Measurements from ENCODE around the gene TBC1D17.

Gene TBC1D17

DNA sequence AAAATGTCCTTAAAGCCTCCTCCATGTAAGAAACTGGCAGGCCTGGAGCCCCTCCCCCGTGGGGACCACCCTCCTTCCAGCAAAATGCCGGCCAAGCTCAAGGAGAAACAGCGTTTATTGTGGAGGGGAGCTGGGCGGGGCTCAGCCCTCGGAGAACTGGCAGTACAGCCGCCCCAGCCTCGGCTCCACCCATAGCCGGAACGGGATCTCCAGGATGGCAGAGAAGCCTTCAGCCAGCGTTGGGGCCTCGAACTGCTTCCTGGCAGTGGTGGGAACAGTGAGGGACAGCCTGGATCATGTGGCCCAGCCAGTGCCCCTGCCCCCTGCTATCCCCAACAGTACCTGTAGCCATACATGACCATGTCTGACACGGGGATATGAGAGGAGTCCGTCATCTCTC is 16.4 kb upstream of the TBC1D17 start:
- no peaks in the 10 kb centered on the region for H3K9me3 ChIP-seq (ENCODE audit: control insufficient read depth, insufficient read depth, low read length)
- H3K27me3 ChIP-seq (ENCODE audit: control insufficient read depth, insufficient read depth, low read length): no peaks in the 10 kb centered on the region
- H3K4me1 ChIP-seq (ENCODE audit: control insufficient read depth, insufficient read depth, low read length): peaks cover 1% of the 10 kb centered on the region; the same call in 1 of the 2 replicates
- no peak for DNase-seq (ENCODE audit: low read depth, low spot score)
- no peak overlapping the region for H3K27ac ChIP-seq (ENCODE audit: low read length)
- no peak overlapping the region for H3K4me3 ChIP-seq (ENCODE audit: low read length)
- WGBS (ENCODE audit: insufficient coverage, insufficient read length): no CpG with 5 or more reads among the region's 13 CpGs
- peaks cover 50% of the 10 kb centered on the region for H3K36me3 ChIP-seq (ENCODE audit: control insufficient read depth, insufficient read depth, low read length)

DNA sequence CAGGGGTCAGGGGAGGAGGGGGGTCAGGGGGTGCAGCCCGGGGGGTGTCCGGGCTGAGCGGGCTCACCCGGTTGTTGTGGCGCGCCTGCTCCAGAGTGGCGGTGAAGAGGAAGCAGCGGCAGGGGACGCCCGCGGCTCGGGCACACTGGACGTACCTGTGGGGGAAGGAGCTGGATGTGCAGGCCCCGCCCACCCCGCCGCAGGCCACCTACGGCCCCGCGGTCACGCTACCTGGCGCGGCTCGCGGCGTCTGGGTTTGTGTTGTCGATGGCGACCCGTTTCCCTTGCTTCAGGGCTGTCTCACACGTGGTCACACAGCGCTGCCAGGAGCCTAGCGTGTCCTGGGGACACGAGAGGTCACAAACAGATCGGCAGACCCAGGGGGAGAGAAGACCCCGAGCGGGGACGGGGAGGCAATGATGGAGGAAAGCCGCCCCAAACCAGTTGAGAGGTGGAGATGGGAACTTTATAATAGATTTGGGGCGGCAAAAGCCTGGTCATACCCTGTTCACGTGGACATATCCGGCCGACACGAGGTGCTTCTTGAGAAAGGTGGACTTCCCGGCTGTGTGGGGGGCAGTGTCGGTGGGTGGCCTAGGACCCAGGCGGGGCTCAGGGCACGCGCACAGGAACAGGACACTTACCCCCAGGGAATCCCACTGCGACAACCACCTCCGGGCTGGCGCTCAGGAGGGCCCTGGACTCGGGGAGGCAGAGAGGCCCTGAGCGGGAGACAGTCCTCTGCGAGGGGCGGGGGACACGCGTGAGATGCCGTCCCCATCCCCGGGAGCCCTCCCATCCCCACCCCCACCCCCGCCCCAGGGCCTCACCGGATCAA is 15.7 kb upstream of the TBC1D17 start:
- no peak for DNase-seq (ENCODE audit: low read depth, low spot score)
- peaks cover 3% of the 10 kb centered on the region; the same call in 1 of the 2 replicates for H3K4me1 ChIP-seq (ENCODE audit: control insufficient read depth, insufficient read depth, low read length)
- no peak overlapping the region for H3K27ac ChIP-seq (ENCODE audit: low read length)
- no CpG with 5 or more reads among the region's 60 CpGs for WGBS (ENCODE audit: insufficient coverage, insufficient read length)
- H3K4me3 ChIP-seq (ENCODE audit: low read length): no peak overlapping the region
- no peaks in the 10 kb centered on the region for H3K27me3 ChIP-seq (ENCODE audit: control insufficient read depth, insufficient read depth, low read length)
- H3K9me3 ChIP-seq (ENCODE audit: control insufficient read depth, insufficient read depth, low read length): no peaks in the 10 kb centered on the region
- peaks cover 47% of the 10 kb centered on the region for H3K36me3 ChIP-seq (ENCODE audit: control insufficient read depth, insufficient read depth, low read length)

DNA sequence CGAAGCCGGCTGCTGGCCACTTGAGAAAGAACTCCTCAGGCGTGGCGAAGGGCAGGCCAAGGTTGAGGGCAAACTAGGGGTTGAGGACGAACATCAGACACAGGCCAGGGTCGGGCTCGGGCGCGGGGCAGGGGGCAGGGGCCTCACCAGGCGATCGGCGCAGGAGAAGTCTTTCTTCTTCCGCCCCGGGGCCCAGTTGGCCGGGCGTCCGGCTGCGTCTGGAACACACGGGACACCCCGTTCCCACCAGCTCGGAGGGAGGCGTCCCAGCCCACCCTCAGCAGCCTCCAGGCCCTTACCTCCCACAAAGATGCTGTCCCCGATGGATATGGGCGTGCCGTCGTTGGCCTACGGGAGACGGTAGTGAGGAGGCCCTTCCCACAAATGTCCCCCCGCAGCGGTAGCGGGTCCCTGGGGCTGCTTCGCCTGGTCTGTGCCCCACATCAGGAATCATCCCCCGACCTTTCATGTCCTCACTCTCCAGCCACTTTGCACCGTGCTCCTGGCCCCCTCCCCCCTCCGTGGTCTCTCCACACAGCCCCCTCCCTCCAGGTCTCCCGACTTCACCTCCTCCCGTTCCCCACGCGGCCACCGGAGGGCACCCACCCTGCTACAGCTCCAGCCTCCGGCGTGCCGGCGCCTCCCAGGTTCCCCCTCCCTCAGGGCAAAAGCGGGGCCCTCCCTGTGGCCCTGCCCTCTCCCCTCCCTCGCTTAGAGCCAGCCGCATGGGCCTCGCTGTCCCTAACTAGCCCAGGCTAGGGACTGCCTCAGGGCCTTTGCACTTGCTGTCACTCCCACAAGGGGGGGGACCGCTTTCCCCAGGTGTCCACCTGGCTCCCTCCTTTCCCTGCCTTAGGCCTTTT is 14.9 kb upstream of the TBC1D17 start:
- H3K4me3 ChIP-seq (ENCODE audit: low read length): no peak overlapping the region
- DNase-seq (ENCODE audit: low read depth, low spot score): no peak
- no peaks in the 10 kb centered on the region for H3K27me3 ChIP-seq (ENCODE audit: control insufficient read depth, insufficient read depth, low read length)
- peaks cover 3% of the 10 kb centered on the region; the same call in 1 of the 2 replicates for H3K4me1 ChIP-seq (ENCODE audit: control insufficient read depth, insufficient read depth, low read length)
- H3K36me3 ChIP-seq (ENCODE audit: control insufficient read depth, insufficient read depth, low read length): peaks cover 39% of the 10 kb centered on the region
- no CpG with 5 or more reads among the region's 49 CpGs for WGBS (ENCODE audit: insufficient coverage, insufficient read length)
- no peaks in the 10 kb centered on the region for H3K9me3 ChIP-seq (ENCODE audit: control insufficient read depth, insufficient read depth, low read length)
- no peak overlapping the region for H3K27ac ChIP-seq (ENCODE audit: low read length)

DNA sequence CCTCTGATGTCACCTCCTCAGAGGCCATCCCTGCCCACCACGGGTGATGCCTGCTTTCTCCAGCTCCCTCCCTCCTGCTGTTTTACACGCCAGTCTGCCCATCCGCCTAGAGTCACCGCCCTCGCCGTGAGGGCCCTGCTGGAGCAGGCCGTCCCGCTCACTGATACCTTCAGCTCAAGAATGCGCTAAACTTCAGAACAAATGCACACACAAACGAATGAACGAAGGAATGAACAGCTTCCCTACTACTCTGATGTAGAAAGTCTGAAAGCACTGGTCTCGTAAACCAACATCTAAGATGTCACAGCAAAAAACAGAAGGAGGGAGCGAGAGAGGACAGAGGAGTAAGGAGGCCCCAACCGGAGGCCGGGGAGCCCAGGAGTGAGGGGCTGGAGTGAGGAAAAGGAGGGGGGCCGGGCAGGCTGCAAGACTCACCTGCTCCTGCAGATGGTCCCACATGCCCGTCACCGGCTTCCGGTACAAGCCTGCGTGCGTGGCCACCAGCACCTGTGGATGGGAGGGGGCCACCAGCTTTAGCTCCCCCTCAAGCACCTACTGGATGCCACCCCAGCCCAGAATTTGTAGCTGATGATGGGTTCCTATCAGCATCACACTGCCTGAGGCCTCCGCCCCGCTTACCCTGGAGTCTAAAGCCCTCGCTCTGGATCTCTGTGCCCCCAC is 14.1 kb upstream of the TBC1D17 start:
- no peak overlapping the region for H3K4me3 ChIP-seq (ENCODE audit: low read length)
- H3K4me1 ChIP-seq (ENCODE audit: control insufficient read depth, insufficient read depth, low read length): peaks cover 3% of the 10 kb centered on the region; the same call in 1 of the 2 replicates
- no peak overlapping the region for H3K27ac ChIP-seq (ENCODE audit: low read length)
- no CpG with 5 or more reads among the region's 24 CpGs for WGBS (ENCODE audit: insufficient coverage, insufficient read length)
- H3K27me3 ChIP-seq (ENCODE audit: control insufficient read depth, insufficient read depth, low read length): no peaks in the 10 kb centered on the region
- DNase-seq (ENCODE audit: low read depth, low spot score): no peak
- no peaks in the 10 kb centered on the region for H3K9me3 ChIP-seq (ENCODE audit: control insufficient read depth, insufficient read depth, low read length)
- peaks cover 32% of the 10 kb centered on the region for H3K36me3 ChIP-seq (ENCODE audit: control insufficient read depth, insufficient read depth, low read length)

DNA sequence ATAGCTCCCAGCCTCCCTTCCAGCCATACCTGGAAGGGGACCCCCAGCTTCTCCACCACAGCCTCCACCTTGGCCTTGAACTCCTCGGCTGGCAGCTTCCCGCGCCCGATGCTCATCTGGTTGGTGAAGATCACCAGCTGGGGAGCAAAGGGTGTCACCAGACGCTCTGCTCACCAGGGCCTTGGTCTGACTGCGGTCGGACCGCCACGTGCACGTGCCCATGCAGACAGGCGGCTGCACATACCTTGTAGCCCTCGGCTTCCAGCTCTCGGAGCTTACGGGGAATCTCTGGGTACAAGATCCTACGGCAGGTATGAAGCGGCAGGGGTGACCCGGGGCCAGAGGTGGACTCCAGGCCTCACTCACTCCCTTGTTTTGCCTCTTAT is 13.6 kb upstream of the TBC1D17 start:
- Histone ChIP-seq H3K27me3 (ENCODE audit: control insufficient read depth, insufficient read depth, low read length) (no peaks in the 10 kb centered on the region), H3K4me3 (ENCODE audit: low read length) (no peak overlapping the region), H3K27ac (ENCODE audit: low read length) (no peak overlapping the region), H3K4me1 (ENCODE audit: control insufficient read depth, insufficient read depth, low read length) (peaks cover 3% of the 10 kb centered on the region; the same call in 1 of the 2 replicates), H3K36me3 (ENCODE audit: control insufficient read depth, insufficient read depth, low read length) (peaks cover 28% of the 10 kb centered on the region), H3K9me3 (ENCODE audit: control insufficient read depth, insufficient read depth, low read length) (no peaks in the 10 kb centered on the region)
- no peak for DNase-seq (ENCODE audit: low read depth, low spot score)
- WGBS (ENCODE audit: insufficient coverage, insufficient read length): no CpG with 5 or more reads among the region's 17 CpGs

DNA sequence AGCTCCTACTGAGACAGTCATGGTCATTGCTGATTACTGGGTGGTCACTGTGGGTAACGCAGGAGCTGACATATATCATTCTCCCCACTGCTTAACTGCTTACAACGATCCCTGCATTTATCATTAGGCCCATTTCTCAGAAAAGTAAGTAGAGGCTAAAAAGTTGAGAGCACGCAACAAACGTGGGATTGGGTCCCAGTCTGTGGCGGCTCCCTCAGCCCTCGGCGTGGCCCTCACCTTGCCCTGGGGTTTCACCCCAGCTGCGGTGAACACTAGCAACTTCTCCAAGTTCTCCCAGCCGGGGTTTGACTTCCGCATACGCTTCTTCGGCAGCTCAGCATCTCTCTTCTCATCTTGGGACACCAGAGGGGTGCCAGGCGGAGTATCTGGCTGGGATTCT is 12.6 kb upstream of the TBC1D17 start:
- Histone ChIP-seq H3K27me3 (ENCODE audit: control insufficient read depth, insufficient read depth, low read length) (no peaks in the 10 kb centered on the region), H3K36me3 (ENCODE audit: control insufficient read depth, insufficient read depth, low read length) (peaks cover 23% of the 10 kb centered on the region), H3K9me3 (ENCODE audit: control insufficient read depth, insufficient read depth, low read length) (no peaks in the 10 kb centered on the region), H3K27ac (ENCODE audit: low read length) (no peak overlapping the region), H3K4me3 (ENCODE audit: low read length) (no peak overlapping the region), H3K4me1 (ENCODE audit: control insufficient read depth, insufficient read depth, low read length) (0 out of 2 replicates have a peak, but pooled peaks cover 3% of the 10 kb centered on the region)
- no peak for DNase-seq (ENCODE audit: low read depth, low spot score)
- WGBS (ENCODE audit: insufficient coverage, insufficient read length): no CpG with 5 or more reads among the region's 13 CpGs

DNA sequence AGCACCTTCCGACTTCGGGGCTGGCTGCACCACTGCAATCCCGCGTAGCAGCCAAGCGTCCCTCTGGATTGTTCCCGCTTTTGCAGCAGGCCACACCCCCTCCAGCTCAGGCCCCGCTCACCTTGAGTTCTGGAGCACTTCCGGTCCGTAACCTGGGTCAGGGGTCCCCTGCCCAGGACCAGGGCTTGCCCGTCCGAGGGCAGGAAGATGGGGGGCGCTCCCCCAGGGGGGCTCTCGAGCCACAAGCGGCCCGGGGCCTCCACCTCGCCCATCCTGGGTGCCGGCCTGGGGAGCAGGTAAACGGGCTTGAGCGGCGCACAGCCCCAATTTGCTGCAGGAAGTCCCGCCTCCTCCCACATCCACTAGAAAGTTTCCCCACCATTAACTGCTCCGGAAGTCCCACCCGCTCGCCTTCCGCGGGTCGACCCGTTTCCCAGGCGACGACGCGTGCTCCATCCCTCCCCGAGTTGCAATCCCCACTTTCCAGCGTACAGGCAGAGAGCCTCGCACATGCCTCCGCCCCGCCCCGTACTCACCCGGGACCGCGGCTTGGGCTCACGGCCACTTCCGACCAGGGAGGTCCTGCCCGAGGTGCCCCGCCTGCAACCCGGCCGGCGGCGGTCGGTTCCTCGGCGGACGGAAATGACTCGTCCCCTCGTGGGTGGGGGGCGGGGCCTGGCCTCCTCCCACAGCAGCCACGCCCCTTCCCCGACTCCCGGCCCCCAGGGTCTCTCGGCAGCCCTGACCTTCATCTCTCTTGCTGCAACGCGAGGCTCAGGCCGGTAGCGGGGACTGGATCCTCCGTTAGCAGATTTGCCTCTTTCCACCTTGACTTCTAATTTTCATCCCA is 10.3 kb upstream of the TBC1D17 start, which contains the start of gene PNKP:
Gene PNKP (minus strand): TSS at position 644 of the 850 bp plus-strand sequence. CDS start 372 bp downstream, at position 272.
- peaks cover 10% of the 10 kb centered on the region for H3K36me3 ChIP-seq (ENCODE audit: control insufficient read depth, insufficient read depth, low read length)
- H3K27me3 ChIP-seq (ENCODE audit: control insufficient read depth, insufficient read depth, low read length): no peaks in the 10 kb centered on the region
- H3K27ac ChIP-seq (ENCODE audit: low read length): no peak within 1 kb of the TSS
- H3K4me3 ChIP-seq (ENCODE audit: low read length): peak within 1 kb of the TSS; percentile 58
- 0 out of 2 replicates have a peak, but pooled peaks cover 3% of the 10 kb centered on the region for H3K4me1 ChIP-seq (ENCODE audit: control insufficient read depth, insufficient read depth, low read length)
- no peaks in the 10 kb centered on the region for H3K9me3 ChIP-seq (ENCODE audit: control insufficient read depth, insufficient read depth, low read length)
- no CpG with 5 or more reads among the region's 65 CpGs for WGBS (ENCODE audit: insufficient coverage, insufficient read length)
- DNase-seq (ENCODE audit: low read depth, low spot score): no peak

DNA sequence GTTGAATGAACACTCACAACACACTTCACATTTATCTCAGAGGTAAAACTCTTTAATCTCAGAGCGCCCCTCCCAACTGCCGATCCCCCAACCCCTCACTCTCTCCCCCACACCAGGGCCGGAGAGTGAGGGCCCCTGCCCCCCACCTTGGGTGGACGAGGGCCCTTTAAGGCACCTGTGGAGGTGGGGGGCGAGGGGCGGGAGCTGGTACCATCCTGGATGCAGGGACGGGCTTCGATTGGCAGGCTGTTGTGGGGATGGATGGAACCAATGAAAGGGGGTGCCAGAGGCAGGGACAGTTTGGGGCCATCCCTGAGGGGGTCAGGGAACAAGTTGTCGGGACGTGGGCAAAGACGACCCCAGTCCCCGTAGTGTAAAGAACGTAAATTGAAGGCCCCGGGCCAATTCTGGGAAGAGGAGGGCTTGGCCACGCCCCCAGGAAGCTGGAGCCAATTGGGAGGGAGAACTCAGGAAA is 8.5 kb upstream of the TBC1D17 start:
- Histone ChIP-seq H3K4me1 (ENCODE audit: control insufficient read depth, insufficient read depth, low read length) (0 out of 2 replicates have a peak, but pooled peaks cover 1% of the 10 kb centered on the region), H3K9me3 (ENCODE audit: control insufficient read depth, insufficient read depth, low read length) (no peaks in the 10 kb centered on the region), H3K36me3 (ENCODE audit: control insufficient read depth, insufficient read depth, low read length) (peaks cover 4% of the 10 kb centered on the region), H3K27me3 (ENCODE audit: control insufficient read depth, insufficient read depth, low read length) (no peaks in the 10 kb centered on the region), H3K4me3 (ENCODE audit: low read length) (peak overlapping the region; percentile 15; the same call in 1 of the 2 replicates), H3K27ac (ENCODE audit: low read length) (no peak overlapping the region)
- DNase-seq (ENCODE audit: low read depth, low spot score): no peak
- no CpG with 5 or more reads among the region's 15 CpGs for WGBS (ENCODE audit: insufficient coverage, insufficient read length)

DNA sequence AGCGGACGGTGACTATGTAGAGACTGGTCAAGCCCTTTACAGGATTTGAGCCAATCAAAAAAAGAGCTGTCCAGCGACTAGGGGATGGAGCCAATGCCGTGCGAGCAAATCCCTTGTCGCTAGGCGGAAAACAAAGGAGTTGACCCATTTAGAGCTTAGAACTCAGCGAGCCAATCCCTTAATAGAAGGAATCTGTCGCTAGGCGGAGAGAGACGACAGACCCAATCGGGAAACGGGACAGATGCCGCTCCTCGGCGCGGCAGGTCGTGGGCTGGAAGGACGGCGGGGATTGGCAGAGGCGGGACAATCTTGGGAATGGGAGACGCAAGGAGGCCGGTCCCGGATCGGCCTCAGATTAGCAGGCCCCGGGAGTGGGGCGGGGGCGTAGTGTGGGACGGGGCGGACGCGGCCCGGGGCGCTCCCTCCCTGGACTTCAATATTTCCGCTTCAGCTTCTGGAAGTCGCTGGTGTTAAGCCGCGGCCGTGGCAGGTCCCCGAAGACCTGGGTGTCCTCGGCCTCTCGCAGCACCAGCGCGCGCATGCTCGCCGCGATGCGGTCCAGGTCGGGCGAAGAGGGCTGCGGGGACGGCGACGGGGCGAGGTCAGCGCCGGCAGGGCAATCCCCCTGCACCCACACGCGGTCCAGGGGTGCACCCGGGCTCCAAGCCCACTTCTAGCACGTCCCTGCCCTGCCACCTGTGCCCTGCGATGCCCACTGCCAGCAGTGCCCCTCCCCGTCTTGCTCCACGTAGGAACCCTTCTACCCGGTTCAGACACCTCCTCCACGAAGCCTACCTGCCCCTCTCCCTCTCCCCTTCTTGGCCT is 7.8 kb upstream of the TBC1D17 start:
- Histone ChIP-seq H3K4me3 (ENCODE audit: low read length) (peak overlapping the region; percentile 60; the same call in 1 of the 2 replicates), H3K36me3 (ENCODE audit: control insufficient read depth, insufficient read depth, low read length) (no peaks in the 10 kb centered on the region), H3K27me3 (ENCODE audit: control insufficient read depth, insufficient read depth, low read length) (no peaks in the 10 kb centered on the region), H3K4me1 (ENCODE audit: control insufficient read depth, insufficient read depth, low read length) (0 out of 2 replicates have a peak, but pooled peaks cover 1% of the 10 kb centered on the region), H3K9me3 (ENCODE audit: control insufficient read depth, insufficient read depth, low read length) (no peaks in the 10 kb centered on the region), H3K27ac (ENCODE audit: low read length) (no peak overlapping the region)
- DNase-seq (ENCODE audit: low read depth, low spot score): no peak
- no CpG with 5 or more reads among the region's 67 CpGs for WGBS (ENCODE audit: insufficient coverage, insufficient read length)

Measured in iPS DF 6.9 (cell line).